Right atrium auricular region (tissue), 2 donors: ENCODE results near the gene RTTN. TPM values are rescaled to one million over a fixed set of nuclear protein-coding genes. Genes with fewer than 3 reads are reported as not detected.
A peak's percentile ranks its signal among the peaks of the same experiment; 100 is the strongest.

Experiments
- DNase-seq: peaks from one replicate; pipeline ENCODE4 v3.0.0-alpha.2; 2019; ENCODE audit warnings: low spot score
- H3K27ac ChIP-seq, 2 donors: fragments of 200-600 bp; sonication (generic); 1 replicate in 1 of 2; 2 replicates in 1 of 2; pipeline ENCODE4 v1.5.1; 2016 to 2019
- H3K27me3 ChIP-seq, 2 donors: fragments of 200-600 bp; sonication (generic); one replicate each; pipeline versions ENCODE4 v1.5.1 to v1.6.0; 2017 to 2019
- H3K36me3 ChIP-seq: fragments of 200-600 bp; sonication (generic); one replicate; pipeline ENCODE4 v1.5.1; 2016
- H3K4me1 ChIP-seq, 2 donors: fragments of 200-600 bp; sonication (generic); one replicate each; pipeline versions ENCODE4 v1.5.1 to v1.6.0; 2017 to 2019
- H3K4me3 ChIP-seq, 2 donors: fragments of 200-600 bp; sonication (generic); 1 replicate in 1 of 2; 2 replicates in 1 of 2; pipeline ENCODE4 v1.5.1; 2017 to 2019; ENCODE audit warnings: mild to moderate bottlenecking in 1 of 2, moderate library complexity in 1 of 2
- H3K9me3 ChIP-seq, 2 donors: fragments of 200-600 bp; sonication (generic); one replicate each; pipeline ENCODE4 v1.5.1; 2019
- total RNA-seq, 2 donors: library from RNA; depleted of rRNA; stranded (reverse); fragments of >200 nt; gene quantifications; one replicate each; pipeline ENCODE4 v1.1.0, GENCODE V29; 2016
- TF ChIP-seq, protein P1 (sequence below), 2 donors: fragments of 200-600 bp; sonication (generic); IDR thresholded peaks; one replicate each; pipeline ENCODE4 v1.5.1; 2019; ENCODE audit warnings: antibody characterized with exemption in 2 of 2

Gene RTTN
- total RNA-seq, 2 donors from 2014 or later: 6.3 to 8.0 TPM

DNA sequence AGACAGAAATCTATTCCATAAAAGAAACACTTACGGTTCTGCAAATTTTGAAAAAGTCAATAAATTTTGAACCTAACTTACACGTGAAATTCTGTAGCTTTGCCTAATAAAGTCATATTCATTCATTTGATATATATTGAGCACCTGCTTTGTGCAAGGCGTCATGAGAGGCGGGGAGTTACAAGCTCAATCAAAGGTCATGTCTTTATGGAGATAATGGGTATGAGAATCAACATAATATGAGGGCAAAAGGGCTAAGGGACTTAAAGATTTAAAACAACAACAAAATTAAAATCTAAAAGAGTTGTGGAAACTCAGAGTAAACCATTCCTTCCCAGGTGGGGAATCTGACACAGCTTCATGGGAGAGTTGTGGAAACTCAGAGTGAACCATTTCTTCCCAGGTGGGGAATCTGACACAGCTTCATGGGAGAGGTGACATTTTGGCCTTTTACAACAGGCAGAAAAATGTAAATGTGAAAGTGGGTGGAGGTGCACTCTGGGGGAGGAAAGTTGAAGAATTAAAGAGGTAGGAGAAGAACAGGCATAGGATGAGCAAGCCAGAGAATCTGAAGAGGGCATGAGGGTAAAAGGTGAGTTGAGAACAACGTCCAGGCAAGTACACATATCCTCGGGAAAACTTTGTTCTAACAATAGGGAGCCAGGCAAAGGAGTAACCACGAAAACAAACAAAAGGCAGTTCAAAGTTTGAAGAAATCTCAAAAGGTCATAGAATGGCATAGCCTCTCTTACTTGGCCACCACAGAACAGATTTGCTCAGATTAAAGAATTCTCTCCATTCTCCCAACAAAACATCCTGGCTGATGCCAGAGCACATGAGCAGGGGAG lies 208.3 kb downstream of the RTTN start:
- Histone ChIP-seq H3K27ac (peak overlapping the region in 1 of 2 donors; percentile 73), H3K4me1 (peaks cover 0 to 20% of the 10 kb centered on the region in 2 donors), H3K27me3 (no peaks in the 10 kb centered on the region), H3K36me3 (no peaks in the 10 kb centered on the region), H3K9me3 (no peaks in the 10 kb centered on the region), H3K4me3 (no peak overlapping the region)
- TF ChIP-seq, protein P1, sequence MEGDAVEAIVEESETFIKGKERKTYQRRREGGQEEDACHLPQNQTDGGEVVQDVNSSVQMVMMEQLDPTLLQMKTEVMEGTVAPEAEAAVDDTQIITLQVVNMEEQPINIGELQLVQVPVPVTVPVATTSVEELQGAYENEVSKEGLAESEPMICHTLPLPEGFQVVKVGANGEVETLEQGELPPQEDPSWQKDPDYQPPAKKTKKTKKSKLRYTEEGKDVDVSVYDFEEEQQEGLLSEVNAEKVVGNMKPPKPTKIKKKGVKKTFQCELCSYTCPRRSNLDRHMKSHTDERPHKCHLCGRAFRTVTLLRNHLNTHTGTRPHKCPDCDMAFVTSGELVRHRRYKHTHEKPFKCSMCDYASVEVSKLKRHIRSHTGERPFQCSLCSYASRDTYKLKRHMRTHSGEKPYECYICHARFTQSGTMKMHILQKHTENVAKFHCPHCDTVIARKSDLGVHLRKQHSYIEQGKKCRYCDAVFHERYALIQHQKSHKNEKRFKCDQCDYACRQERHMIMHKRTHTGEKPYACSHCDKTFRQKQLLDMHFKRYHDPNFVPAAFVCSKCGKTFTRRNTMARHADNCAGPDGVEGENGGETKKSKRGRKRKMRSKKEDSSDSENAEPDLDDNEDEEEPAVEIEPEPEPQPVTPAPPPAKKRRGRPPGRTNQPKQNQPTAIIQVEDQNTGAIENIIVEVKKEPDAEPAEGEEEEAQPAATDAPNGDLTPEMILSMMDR (IDR thresholded peaks at IDR 0.05): no peak
- DNase-seq: no peak

DNA sequence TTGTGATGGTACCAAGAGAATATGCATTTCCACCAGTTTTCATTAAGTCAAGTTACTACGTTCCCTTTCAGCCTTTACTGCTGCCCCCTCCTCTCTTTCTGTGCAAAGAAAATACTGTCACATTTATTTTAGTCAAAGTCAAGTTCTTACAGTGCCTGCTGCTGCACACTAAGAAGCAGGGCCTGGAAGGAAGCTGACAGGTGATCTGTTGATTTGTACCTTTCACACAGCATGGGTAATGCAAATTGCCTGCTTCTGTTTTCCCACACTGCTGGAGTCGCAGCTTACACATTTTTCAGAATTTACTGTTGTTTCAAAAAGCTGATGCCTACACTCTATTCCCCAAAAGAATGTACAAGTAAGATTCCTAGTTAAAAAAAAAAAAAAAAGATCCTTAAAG lies 209.1 kb downstream of the RTTN start:
- Histone ChIP-seq H3K27ac (no peak overlapping the region), H3K4me3 (no peak overlapping the region), H3K36me3 (no peaks in the 10 kb centered on the region), H3K4me1 (peaks cover 0 to 20% of the 10 kb centered on the region in 2 donors), H3K9me3 (no peaks in the 10 kb centered on the region), H3K27me3 (no peaks in the 10 kb centered on the region)
- TF ChIP-seq, protein P1 (IDR thresholded peaks at IDR 0.05): no peak
- no peak for DNase-seq

DNA sequence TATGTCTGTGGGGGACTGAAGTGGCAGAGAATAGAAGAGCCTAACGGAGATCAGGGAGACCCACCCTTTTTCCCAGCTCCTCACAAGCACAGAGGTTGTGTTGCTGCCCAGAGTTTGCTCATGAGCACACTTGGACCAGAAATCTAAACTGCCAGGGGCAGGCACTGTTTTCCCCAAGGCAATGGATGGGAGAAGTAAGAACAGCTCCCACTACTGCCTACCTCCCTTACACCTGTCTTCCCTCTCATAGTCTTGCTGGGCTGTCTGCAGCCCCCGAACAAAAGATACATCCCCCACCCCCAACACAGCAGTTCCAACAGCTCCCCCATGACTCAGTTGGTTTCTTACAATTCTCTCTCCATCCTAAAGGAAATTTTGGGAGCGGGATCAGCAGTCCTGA lies 209.7 kb downstream of the RTTN start:
- H3K4me1 ChIP-seq: peaks cover 0 to 20% of the 10 kb centered on the region in 2 donors
- TF ChIP-seq, protein P1 (IDR thresholded peaks at IDR 0.05): no peak
- no peak overlapping the region for H3K27ac ChIP-seq
- H3K27me3 ChIP-seq: no peaks in the 10 kb centered on the region
- no peak for DNase-seq
- H3K9me3 ChIP-seq: no peaks in the 10 kb centered on the region
- no peak overlapping the region for H3K4me3 ChIP-seq
- H3K36me3 ChIP-seq: no peaks in the 10 kb centered on the region

DNA sequence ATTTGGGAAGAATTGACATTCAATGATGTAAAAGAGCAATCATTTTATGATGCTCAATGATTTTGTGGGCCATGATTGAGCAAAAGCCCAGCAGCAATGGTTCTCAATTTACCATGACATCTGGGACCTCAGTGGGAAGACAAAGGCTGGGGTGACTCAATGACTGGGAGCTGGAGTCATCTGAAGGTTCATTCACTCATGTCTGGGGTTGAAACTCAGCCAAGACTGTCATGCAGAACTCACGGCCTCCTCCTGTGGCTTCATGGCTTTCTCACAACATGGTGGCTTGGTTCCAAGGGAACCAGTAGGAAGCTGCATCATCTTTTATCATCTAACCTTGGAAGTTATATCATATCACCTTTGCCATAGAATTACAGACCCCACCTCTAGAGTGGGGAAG lies 212.7 kb downstream of the RTTN start:
- H3K4me1 ChIP-seq: peaks cover 0 to 4% of the 10 kb centered on the region in 2 donors
- TF ChIP-seq, protein P1 (IDR thresholded peaks at IDR 0.05): no peak
- H3K36me3 ChIP-seq: no peaks in the 10 kb centered on the region
- no peak overlapping the region for H3K4me3 ChIP-seq
- no peak overlapping the region for H3K27ac ChIP-seq
- no peak for DNase-seq
- H3K27me3 ChIP-seq: no peaks in the 10 kb centered on the region
- peaks cover 0 to 23% of the 10 kb centered on the region in 2 donors for H3K9me3 ChIP-seq

DNA sequence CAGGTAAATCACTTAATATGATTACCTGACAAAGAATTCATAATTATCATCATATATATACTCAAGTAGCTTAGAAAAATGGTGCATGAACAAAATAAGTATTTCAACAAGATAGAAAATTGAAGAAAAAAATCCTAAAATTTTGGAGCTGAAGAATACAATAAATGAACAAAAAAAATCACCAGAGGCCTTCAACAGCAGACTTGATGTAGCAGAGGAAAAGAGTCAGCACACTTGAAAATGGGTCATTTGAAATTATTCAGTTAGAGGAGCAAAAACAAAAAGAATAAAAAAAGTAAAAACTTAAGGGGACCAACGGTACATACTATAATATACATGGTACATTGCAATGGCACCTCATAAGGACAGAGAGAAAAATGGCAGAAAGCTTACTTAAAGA lies 217.6 kb downstream of the RTTN start:
- TF ChIP-seq, protein P1 (IDR thresholded peaks at IDR 0.05): no peak
- Histone ChIP-seq H3K27ac (no peak overlapping the region), H3K4me3 (no peak overlapping the region), H3K4me1 (no peaks in the 10 kb centered on the region), H3K36me3 (no peaks in the 10 kb centered on the region), H3K9me3 (peaks cover 0 to 28% of the 10 kb centered on the region in 2 donors), H3K27me3 (no peaks in the 10 kb centered on the region)
- no peak for DNase-seq
